ENCODE results near the gene AATK. TPM values are rescaled to one million over a fixed set of nuclear protein-coding genes. Genes with fewer than 3 reads are reported as not detected.
"Not testable (repeated sequence)": the region's sequence is repeated elsewhere in the genome, so short reads cannot be mapped to it uniquely, and the experiment has no call there.

Gene AATK
- total and polyA plus RNA-seq, 11 donors: 1.3 to 12.0 (median 9.3) TPM

- TF ChIP-seq, protein P1, sequence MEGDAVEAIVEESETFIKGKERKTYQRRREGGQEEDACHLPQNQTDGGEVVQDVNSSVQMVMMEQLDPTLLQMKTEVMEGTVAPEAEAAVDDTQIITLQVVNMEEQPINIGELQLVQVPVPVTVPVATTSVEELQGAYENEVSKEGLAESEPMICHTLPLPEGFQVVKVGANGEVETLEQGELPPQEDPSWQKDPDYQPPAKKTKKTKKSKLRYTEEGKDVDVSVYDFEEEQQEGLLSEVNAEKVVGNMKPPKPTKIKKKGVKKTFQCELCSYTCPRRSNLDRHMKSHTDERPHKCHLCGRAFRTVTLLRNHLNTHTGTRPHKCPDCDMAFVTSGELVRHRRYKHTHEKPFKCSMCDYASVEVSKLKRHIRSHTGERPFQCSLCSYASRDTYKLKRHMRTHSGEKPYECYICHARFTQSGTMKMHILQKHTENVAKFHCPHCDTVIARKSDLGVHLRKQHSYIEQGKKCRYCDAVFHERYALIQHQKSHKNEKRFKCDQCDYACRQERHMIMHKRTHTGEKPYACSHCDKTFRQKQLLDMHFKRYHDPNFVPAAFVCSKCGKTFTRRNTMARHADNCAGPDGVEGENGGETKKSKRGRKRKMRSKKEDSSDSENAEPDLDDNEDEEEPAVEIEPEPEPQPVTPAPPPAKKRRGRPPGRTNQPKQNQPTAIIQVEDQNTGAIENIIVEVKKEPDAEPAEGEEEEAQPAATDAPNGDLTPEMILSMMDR (IDR thresholded peaks at IDR 0.05): no peak
- TF ChIP-seq POLR2A (IDR thresholded peaks at IDR 0.05): no peak
- H3K9me3 ChIP-seq: no peaks in the 10 kb centered on the region
- H3K4me1 ChIP-seq: peaks cover 0 to 48% (median 28%) of the 10 kb centered on the region in 12 donors
- no peak overlapping the region for H3K4me3 ChIP-seq
- intact Hi-C loops (cut with DNase I): loop anchor here in 2 of 10 donors (5.0 kb wide), 2 partner anchors 44 to 49 kb away; partner anchors contain the start of gene BAIAP2 (in 1 of the 2)
- peak overlapping the region in 7 of 12 donors; percentile 15 to 81 (median 73) for H3K27ac ChIP-seq
- 90 to 94% (median 92%) methylated on average over 24 to 33 of the region's 33 CpGs for WGBS, 4 donors
- ATAC-seq (no peak), DNase-seq (no peak)
- H3K36me3 ChIP-seq: peaks cover 0 to 20% (median 2%) of the 10 kb centered on the region in 9 donors
- H3K27me3 ChIP-seq: no peaks in the 10 kb centered on the region
Observed at GRCh38 chr17:81081222-81082176, 84.5 kb downstream of the AATK start.

DNA sequence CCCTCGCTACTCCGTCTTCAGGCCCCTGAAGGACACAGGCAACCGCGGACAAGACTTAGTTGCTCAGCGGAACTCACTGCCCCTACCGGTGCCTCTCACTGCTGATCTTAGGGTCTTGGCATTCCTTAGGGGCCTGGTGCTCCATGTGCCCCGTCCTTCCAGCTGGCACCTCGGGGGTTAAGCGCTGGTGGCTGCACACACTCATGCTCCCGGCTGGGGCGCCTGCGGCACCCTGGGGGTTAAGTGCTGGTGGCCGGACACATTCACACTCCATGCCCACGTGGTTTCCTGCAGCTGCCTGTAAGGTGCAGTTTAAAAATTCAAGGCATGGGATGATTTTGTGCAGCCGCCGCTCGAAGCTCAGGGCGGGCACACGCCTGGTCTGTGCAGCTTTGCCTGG, 86.0 kb downstream of the AATK start:
- ATAC-seq (no peak), DNase-seq (no peak)
- intact Hi-C loops (cut with DNase I): loop anchor here in 2 of 10 donors (5.0 kb wide), 2 partner anchors 43 to 48 kb away; partner anchors contain the start of gene BAIAP2 (in 1 of the 2)
- TF ChIP-seq, protein P1 (IDR thresholded peaks at IDR 0.05): no peak
- no peak for TF ChIP-seq POLR2A (IDR thresholded peaks at IDR 0.05)
- Histone ChIP-seq H3K4me1 (peaks cover 0 to 45% (median 28%) of the 10 kb centered on the region in 12 donors), H3K9me3 (no peaks in the 10 kb centered on the region), H3K27ac (no peak overlapping the region), H3K27me3 (no peaks in the 10 kb centered on the region), H3K4me3 (no peak overlapping the region), H3K36me3 (peaks cover 0 to 10% (median 0%) of the 10 kb centered on the region in 9 donors)
- WGBS, 4 donors: 67 to 81% (median 75%) methylated on average over 10 to 19 of the region's 19 CpGs

DNA sequence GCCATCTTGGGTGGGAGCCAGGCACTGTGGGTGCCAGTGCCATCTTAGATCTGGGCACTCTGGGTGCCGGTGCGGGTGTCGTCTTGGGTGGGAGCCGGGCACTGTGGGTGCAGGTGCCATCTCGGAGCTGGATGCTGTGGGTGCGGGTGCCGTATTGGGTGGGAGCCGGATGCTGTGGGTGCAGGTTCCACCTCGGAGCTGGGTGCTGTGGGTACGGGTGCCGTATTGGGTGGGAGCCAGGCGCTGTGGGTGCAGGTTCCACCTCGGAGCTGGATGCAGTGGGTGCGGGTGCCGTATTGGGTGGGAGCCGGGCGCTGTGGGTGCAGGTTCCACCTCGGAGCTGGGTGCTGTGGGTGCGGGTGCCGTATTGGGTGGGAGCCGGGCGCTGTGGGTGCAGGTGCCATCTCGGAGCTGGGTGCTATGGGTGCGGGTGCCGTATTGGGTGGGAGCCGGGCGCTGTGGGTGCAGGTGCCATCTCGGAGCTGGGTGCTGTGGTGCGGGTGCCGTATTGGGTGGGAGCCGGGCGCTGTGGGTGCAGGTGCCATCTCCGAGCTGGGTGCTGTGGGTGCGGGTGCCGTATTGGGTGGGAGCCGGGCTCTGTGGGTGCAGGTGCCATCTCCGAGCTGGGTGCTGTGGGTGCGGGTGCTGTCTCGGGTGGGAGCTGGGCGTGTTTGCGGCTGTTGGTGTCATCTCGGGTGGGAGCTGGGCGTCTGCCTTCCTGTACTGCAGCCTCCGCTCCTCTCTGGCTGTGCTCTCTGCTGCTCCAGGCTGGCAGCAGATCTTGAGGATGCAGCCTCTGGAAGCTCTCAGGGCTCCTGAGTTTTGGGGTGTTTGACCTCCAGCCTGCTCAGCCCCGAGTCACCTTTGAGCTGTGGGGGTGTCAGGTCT, 87.8 kb downstream of the AATK start:
- H3K9me3 ChIP-seq; H3K27me3 ChIP-seq; H3K4me3 ChIP-seq; H3K27ac ChIP-seq; ATAC-seq; H3K36me3 ChIP-seq; intact Hi-C loops (cut with DNase I); DNase-seq: not testable (repeated sequence)
- 93 to 97% (median 94%) methylated on average over 38 to 45 of the region's 45 CpGs for whole genome bisulfite sequencing, 4 donors
- peaks cover 0 to 27% (median 16%) of the 10 kb centered on the region in 12 donors for H3K4me1 ChIP-seq

- intact Hi-C loops (cut with DNase I): no loop called here
- ATAC-seq (no peak), DNase-seq (no peak)
- Histone ChIP-seq H3K27ac (no peak overlapping the region), H3K4me3 (no peak overlapping the region), H3K9me3 (no peaks in the 10 kb centered on the region), H3K4me1 (peaks cover 0 to 7% (median 0%) of the 10 kb centered on the region in 12 donors), H3K27me3 (no peaks in the 10 kb centered on the region), H3K36me3 (peaks cover 0 to 6% (median 0%) of the 10 kb centered on the region in 9 donors)
- 76 to 86% (median 80%) methylated on average over 14 of the region's 14 CpGs for WGBS, 4 donors
- TF ChIP-seq POLR2A (IDR thresholded peaks at IDR 0.05): no peak
Observed at GRCh38 chr17:81076141-81076679, 89.8 kb downstream of the AATK start.
